HCT116 (cell line): Measurements from ENCODE around the gene MED28. TPM values are rescaled to one million over a fixed set of nuclear protein-coding genes. Genes with fewer than 3 reads are reported as not detected.

Experiments
- ATAC-seq: fragments of 200-7000 bp; cut with Tn5 transposase; 2 replicates; pipeline ENCODE4 v1.9.1; 2020; ENCODE audit warnings: mild to moderate bottlenecking, moderate library complexity
- BruUV-seq: library from RNA; stranded (reverse); fragments of 400-500 nt; replicated peaks from 2 replicates; lab custom pipeline; 2021; lab: Mats Ljungman, UMichigan
- CTCF ChIA-PET: fragments of 300-600 bp; sonication (Branson Sonifier 250); formaldehyde crosslinking; loops from one replicate; lab custom pipeline; 2021; ENCODE audit warnings: antibody characterized with exemption; lab: Charles Lee
- POLR2A ChIA-PET: fragments of 300-600, 350-600 bp; sonication (Branson Sonifier 250); formaldehyde crosslinking; loops from one replicate; lab custom pipeline; 2021; ENCODE audit warnings: antibody characterized with exemption; lab: Charles Lee
- RAD21 ChIA-PET, 2 experiments: fragments of 300-600 bp; sonication (Branson Sonifier 250); formaldehyde crosslinking; loops; one replicate each; lab custom pipeline; 2023; ENCODE audit warnings: low total read pairs in 2 of 2; ENCODE audit not compliant: uncharacterized antibody in 2 of 2, unreplicated experiment in 2 of 2, low non-redundant PET in 1 of 2; lab: Charles Lee
- DNase-seq: peaks from one replicate; pipeline ENCODE4 v3.0.0-alpha.2; 2010; ENCODE audit warnings: low read depth, low spot score
- H2AFZ ChIP-seq: fragments of 200-600 bp; shearing (Covaris generic), sonication (generic); 2 replicates; pipeline ENCODE4 v1.6.1; 2017; ENCODE audit warnings: low read depth, mixed run types, mixed read lengths, antibody characterized with exemption, low read length; ENCODE audit not compliant: poor library complexity, severe bottlenecking
- H3K27ac ChIP-seq: 2 replicates; pipeline ENCODE4 v1.5.1; 2012; ENCODE audit warnings: low read depth, low read length
- H3K27me3 ChIP-seq: fragments of 200-600 bp; sonication (generic); 2 replicates; pipeline ENCODE4 v1.6.1; 2016; ENCODE audit warnings: mixed run types, low read length, mixed read lengths; ENCODE audit not compliant: insufficient read depth
- H3K36me3 ChIP-seq, 2 experiments: fragments of 200-500 bp in 1 of 2; fragments of 200-600 bp in 1 of 2; sonication (Bioruptor generic) in 1 of 2; sonication (generic) in 1 of 2; 2 replicates each; pipeline versions ENCODE4 v1.5.1 to v1.6.1; 2014 to 2016; ENCODE audit warnings: low read length in 2 of 2, inconsistent platforms in 1 of 2, mixed read lengths in 1 of 2, mixed run types in 1 of 2; ENCODE audit not compliant: insufficient read depth in 2 of 2, control insufficient read depth in 1 of 2
- H3K4me1 ChIP-seq, 2 experiments: fragments of 200-600 bp in 1 of 2; sonication (generic) in 1 of 2; 2 replicates each; pipeline versions ENCODE4 v1.5.1 to v1.6.1; 2012 to 2017; ENCODE audit warnings: low read length in 2 of 2, inconsistent platforms in 1 of 2, mild to moderate bottlenecking in 1 of 2, mixed read lengths in 1 of 2, mixed run types in 1 of 2, moderate library complexity in 1 of 2; ENCODE audit not compliant: insufficient read depth in 2 of 2, control insufficient read depth in 1 of 2
- H3K4me2 ChIP-seq: fragments of 200-600 bp; sonication (generic); 2 replicates; pipeline ENCODE4 v1.6.1; 2017; ENCODE audit warnings: mixed run types, low read length, mixed read lengths
- H3K4me3 ChIP-seq, 2 experiments: fragments of 200-600 bp in 1 of 2; sonication (generic) in 1 of 2; replicated peaks in 1 of 2; 2 replicates each; pipeline ENCODE4 v1.5.1; 2011 to 2016; ENCODE audit warnings: low read length in 2 of 2, control low read depth in 1 of 2, low read depth in 1 of 2, mild to moderate bottlenecking in 1 of 2, mixed read lengths in 1 of 2, mixed run types in 1 of 2
- H3K79me2 ChIP-seq: fragments of 200-600 bp; sonication (generic); 2 replicates; pipeline ENCODE4 v1.6.1; 2017; ENCODE audit warnings: mild to moderate bottlenecking, mixed run types, low read length, moderate library complexity, mixed read lengths; ENCODE audit not compliant: insufficient read depth
- H3K9ac ChIP-seq: fragments of 200-600 bp; sonication (generic); 2 replicates; pipeline ENCODE4 v1.6.1; 2016; ENCODE audit warnings: low read length, mixed read lengths
- H3K9me2 ChIP-seq: fragments of 200-600 bp; sonication (generic), shearing (Covaris generic); 2 replicates; pipeline ENCODE4 v1.6.1; 2017; ENCODE audit warnings: mixed run types, mild to moderate bottlenecking, moderate library complexity; ENCODE audit not compliant: insufficient read depth
- H3K9me3 ChIP-seq, 2 experiments: fragments of 200-500 bp in 1 of 2; fragments of 200-600 bp in 1 of 2; sonication (Bioruptor generic) in 1 of 2; sonication (generic) in 1 of 2; 2 replicates each; pipeline ENCODE4 v1.6.1; 2014 to 2017; ENCODE audit warnings: low read length in 2 of 2, mixed read lengths in 2 of 2, inconsistent platforms in 1 of 2, low read depth in 1 of 2, mild to moderate bottlenecking in 1 of 2, mixed run types in 1 of 2, moderate library complexity in 1 of 2; ENCODE audit not compliant: control insufficient read depth in 1 of 2, insufficient read depth in 1 of 2
- H4K20me1 ChIP-seq: fragments of 200-600 bp; sonication (generic), shearing (Covaris generic); 2 replicates; pipeline ENCODE4 v1.6.1; 2017; ENCODE audit warnings: mixed run types, mild to moderate bottlenecking, moderate library complexity; ENCODE audit not compliant: insufficient read depth
- EGR1 ChIP-seq: IDR thresholded peaks from 2 replicates; pipeline ENCODE4 v1.6.1; 2012; ENCODE audit warnings: low read depth
- ELF1 ChIP-seq: IDR thresholded peaks from 2 replicates; pipeline ENCODE4 v1.6.1; 2012; ENCODE audit warnings: low read depth, borderline replicate concordance
- EZH2 ChIP-seq: fragments of 200-600 bp; sonication (generic); IDR thresholded peaks from 2 replicates; pipeline ENCODE4 v1.6.1; 2017; ENCODE audit warnings: antibody characterized with exemption, mixed run types
- EZH2phosphoT487 ChIP-seq: fragments of 200-600 bp; IDR thresholded peaks from 2 replicates; pipeline ENCODE4 v1.6.1; 2018; ENCODE audit warnings: antibody characterized with exemption, borderline replicate concordance
- FOSL1 ChIP-seq: IDR thresholded peaks from 2 replicates; pipeline ENCODE4 v1.6.1; 2012; ENCODE audit warnings: low read depth
- POLR2A ChIP-seq: IDR thresholded peaks from 2 replicates; pipeline ENCODE4 v1.7.0; 2011; ENCODE audit warnings: borderline replicate concordance; ENCODE audit not compliant: insufficient read depth, insufficient read length; ENCODE audit errors: extremely low read depth
- SIN3A ChIP-seq: IDR thresholded peaks from 2 replicates; pipeline ENCODE4 v1.6.1; 2012; ENCODE audit warnings: low read depth
- SP1 ChIP-seq: IDR thresholded peaks from 2 replicates; pipeline ENCODE4 v1.6.1; 2012; ENCODE audit warnings: low read depth
- YY1 ChIP-seq: IDR thresholded peaks from 2 replicates; pipeline ENCODE4 v1.6.1; 2011; ENCODE audit warnings: low read length, low read depth, moderate library complexity, mild to moderate bottlenecking; ENCODE audit not compliant: insufficient replicate concordance; ENCODE audit errors: extremely low read depth
- ZFX ChIP-seq: fragments of 450-650 bp; IDR thresholded peaks from 2 replicates; pipeline ENCODE4 v1.6.1; 2017
- intact Hi-C: fragments of 100-400 bp; cut with micrococcal nuclease; formaldehyde crosslinking; loops from 2 replicates; pipeline ENCODE4 v1.10.0; 2022
- total RNA-seq: library from RNA; stranded (reverse); gene quantifications from one replicate; pipeline ENCODE4 v1.2.1, GENCODE V29; 2021; ENCODE audit not compliant: unreplicated experiment
- TF ChIP-seq, protein P1 (sequence below): IDR thresholded peaks from 2 replicates; pipeline ENCODE4 v1.6.1; 2011; ENCODE audit warnings: mild to moderate bottlenecking, low read length, moderate library complexity; ENCODE audit not compliant: insufficient replicate concordance; ENCODE audit errors: extremely low read depth
- TF ChIP-seq, protein P2 (sequence below): IDR thresholded peaks from 2 replicates; pipeline ENCODE4 v1.6.1; 2012

MED28 gene
- total RNA-seq, 1 experiment from 2014 or later: 48.8 TPM

DNA sequence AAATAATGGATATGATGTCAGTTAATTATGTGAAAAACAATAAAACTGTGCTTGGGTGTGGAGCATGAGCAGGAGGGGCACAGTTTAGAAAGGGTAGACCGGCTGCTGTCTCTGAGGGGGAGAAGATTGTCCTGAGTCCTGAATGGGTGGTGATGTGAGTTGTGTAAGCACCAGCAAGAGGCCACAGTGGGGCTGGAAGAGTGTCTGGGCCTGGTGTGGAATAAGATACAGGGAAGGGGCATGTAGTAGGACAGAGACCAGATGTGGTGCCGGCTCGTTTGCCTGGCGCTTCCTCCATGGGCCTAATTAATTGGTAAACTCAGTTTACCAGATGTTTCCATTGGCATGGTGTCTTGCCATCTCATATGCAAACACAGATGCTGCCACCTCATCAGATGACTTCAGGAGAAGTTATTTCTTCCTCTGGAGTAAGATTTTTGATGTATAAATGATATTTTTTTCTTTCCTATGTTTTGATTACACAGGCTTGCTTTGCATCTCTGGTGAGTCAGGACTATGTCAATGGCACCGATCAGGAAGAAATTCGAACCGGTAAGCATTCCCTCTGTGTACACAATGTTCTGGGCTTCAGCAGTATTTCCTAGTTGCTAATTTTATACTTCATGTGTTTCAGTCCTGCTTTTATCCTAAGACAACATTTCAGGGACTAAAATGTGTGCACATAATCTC is 5.1 kb downstream of the MED28 start:
- no peak for ATAC-seq
- Histone ChIP-seq H4K20me1 (no peaks in the 10 kb centered on the region), H3K4me1 (peaks cover 5 to 8% of the 10 kb centered on the region in 2 experiments; a peak in 3 of 4 replicates), H3K4me3 (no peak overlapping the region), H3K9me2 (no peaks in the 10 kb centered on the region), H3K9me3 (no peaks in the 10 kb centered on the region), H3K9ac (no peak overlapping the region), H3K27me3 (no peaks in the 10 kb centered on the region), H3K27ac (no peak overlapping the region), H3K79me2 (peaks cover 95% of the 10 kb centered on the region), H3K36me3 (peaks cover 46 to 52% of the 10 kb centered on the region in 2 experiments), H2AFZ (no peak overlapping the region), H3K4me2 (no peak overlapping the region)
- CTCF ChIA-PET: interaction anchor here (1.0 kb wide), 1 partner anchor 70 kb away, joined by 3 read pairs; no protein-coding TSS in a partner anchor
- no peak for DNase-seq
- TF ChIP-seq ELF1 (no peak), SP1 (no peak), POLR2A (no peak), YY1 (no peak), EGR1 (no peak), ZFX (no peak), EZH2phosphoT487 (no peak), EZH2 (no peak), SIN3A (no peak), FOSL1 (no peak)
- TF ChIP-seq, protein P1, sequence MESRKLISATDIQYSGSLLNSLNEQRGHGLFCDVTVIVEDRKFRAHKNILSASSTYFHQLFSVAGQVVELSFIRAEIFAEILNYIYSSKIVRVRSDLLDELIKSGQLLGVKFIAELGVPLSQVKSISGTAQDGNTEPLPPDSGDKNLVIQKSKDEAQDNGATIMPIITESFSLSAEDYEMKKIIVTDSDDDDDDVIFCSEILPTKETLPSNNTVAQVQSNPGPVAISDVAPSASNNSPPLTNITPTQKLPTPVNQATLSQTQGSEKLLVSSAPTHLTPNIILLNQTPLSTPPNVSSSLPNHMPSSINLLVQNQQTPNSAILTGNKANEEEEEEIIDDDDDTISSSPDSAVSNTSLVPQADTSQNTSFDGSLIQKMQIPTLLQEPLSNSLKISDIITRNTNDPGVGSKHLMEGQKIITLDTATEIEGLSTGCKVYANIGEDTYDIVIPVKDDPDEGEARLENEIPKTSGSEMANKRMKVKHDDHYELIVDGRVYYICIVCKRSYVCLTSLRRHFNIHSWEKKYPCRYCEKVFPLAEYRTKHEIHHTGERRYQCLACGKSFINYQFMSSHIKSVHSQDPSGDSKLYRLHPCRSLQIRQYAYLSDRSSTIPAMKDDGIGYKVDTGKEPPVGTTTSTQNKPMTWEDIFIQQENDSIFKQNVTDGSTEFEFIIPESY: no peak
- TF ChIP-seq, protein P2, sequence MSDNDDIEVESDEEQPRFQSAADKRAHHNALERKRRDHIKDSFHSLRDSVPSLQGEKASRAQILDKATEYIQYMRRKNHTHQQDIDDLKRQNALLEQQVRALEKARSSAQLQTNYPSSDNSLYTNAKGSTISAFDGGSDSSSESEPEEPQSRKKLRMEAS: no peak
- POLR2A ChIA-PET: no interaction called here
- no TSS peak for BruUV-seq
- intact Hi-C loops: no loop called here
- RAD21 ChIA-PET: no interaction called here
